HCT116 (cell line): ENCODE data around the gene ANO10. TPM values are rescaled to one million over a fixed set of nuclear protein-coding genes. Genes with fewer than 3 reads are reported as not detected.

ENCODE experiments used
- ATAC-seq: fragments of 200-7000 bp; cut with Tn5 transposase; 2 replicates; pipeline ENCODE4 v1.9.1; 2020; ENCODE audit warnings: mild to moderate bottlenecking, moderate library complexity
- BruUV-seq: library from RNA; stranded (reverse); fragments of 400-500 nt; replicated peaks from 2 replicates; lab custom pipeline; 2021; lab: Mats Ljungman, UMichigan
- CTCF ChIA-PET: fragments of 300-600 bp; sonication (Branson Sonifier 250); formaldehyde crosslinking; loops from one replicate; lab custom pipeline; 2021; ENCODE audit warnings: antibody characterized with exemption; lab: Charles Lee
- POLR2A ChIA-PET: fragments of 300-600, 350-600 bp; sonication (Branson Sonifier 250); formaldehyde crosslinking; loops from one replicate; lab custom pipeline; 2021; ENCODE audit warnings: antibody characterized with exemption; lab: Charles Lee
- RAD21 ChIA-PET, 2 experiments: fragments of 300-600 bp; sonication (Branson Sonifier 250); formaldehyde crosslinking; loops; one replicate each; lab custom pipeline; 2023; ENCODE audit warnings: low total read pairs in 2 of 2; ENCODE audit not compliant: uncharacterized antibody in 2 of 2, unreplicated experiment in 2 of 2, low non-redundant PET in 1 of 2; lab: Charles Lee
- DNase-seq: peaks from one replicate; pipeline ENCODE4 v3.0.0-alpha.2; 2010; ENCODE audit warnings: low read depth, low spot score
- H2AFZ ChIP-seq: fragments of 200-600 bp; shearing (Covaris generic), sonication (generic); 2 replicates; pipeline ENCODE4 v1.6.1; 2017; ENCODE audit warnings: low read depth, mixed run types, mixed read lengths, antibody characterized with exemption, low read length; ENCODE audit not compliant: poor library complexity, severe bottlenecking
- H3K27ac ChIP-seq: 2 replicates; pipeline ENCODE4 v1.5.1; 2012; ENCODE audit warnings: low read depth, low read length
- H3K27me3 ChIP-seq: fragments of 200-600 bp; sonication (generic); 2 replicates; pipeline ENCODE4 v1.6.1; 2016; ENCODE audit warnings: mixed run types, low read length, mixed read lengths; ENCODE audit not compliant: insufficient read depth
- H3K36me3 ChIP-seq, 2 experiments: fragments of 200-500 bp in 1 of 2; fragments of 200-600 bp in 1 of 2; sonication (Bioruptor generic) in 1 of 2; sonication (generic) in 1 of 2; 2 replicates each; pipeline versions ENCODE4 v1.5.1 to v1.6.1; 2014 to 2016; ENCODE audit warnings: low read length in 2 of 2, inconsistent platforms in 1 of 2, mixed read lengths in 1 of 2, mixed run types in 1 of 2; ENCODE audit not compliant: insufficient read depth in 2 of 2, control insufficient read depth in 1 of 2
- H3K4me1 ChIP-seq, 2 experiments: fragments of 200-600 bp in 1 of 2; sonication (generic) in 1 of 2; 2 replicates each; pipeline versions ENCODE4 v1.5.1 to v1.6.1; 2012 to 2017; ENCODE audit warnings: low read length in 2 of 2, inconsistent platforms in 1 of 2, mild to moderate bottlenecking in 1 of 2, mixed read lengths in 1 of 2, mixed run types in 1 of 2, moderate library complexity in 1 of 2; ENCODE audit not compliant: insufficient read depth in 2 of 2, control insufficient read depth in 1 of 2
- H3K4me2 ChIP-seq: fragments of 200-600 bp; sonication (generic); 2 replicates; pipeline ENCODE4 v1.6.1; 2017; ENCODE audit warnings: mixed run types, low read length, mixed read lengths
- H3K4me3 ChIP-seq, 2 experiments: fragments of 200-600 bp in 1 of 2; sonication (generic) in 1 of 2; replicated peaks in 1 of 2; 2 replicates each; pipeline ENCODE4 v1.5.1; 2011 to 2016; ENCODE audit warnings: low read length in 2 of 2, control low read depth in 1 of 2, low read depth in 1 of 2, mild to moderate bottlenecking in 1 of 2, mixed read lengths in 1 of 2, mixed run types in 1 of 2
- H3K79me2 ChIP-seq: fragments of 200-600 bp; sonication (generic); 2 replicates; pipeline ENCODE4 v1.6.1; 2017; ENCODE audit warnings: mild to moderate bottlenecking, mixed run types, low read length, moderate library complexity, mixed read lengths; ENCODE audit not compliant: insufficient read depth
- H3K9ac ChIP-seq: fragments of 200-600 bp; sonication (generic); 2 replicates; pipeline ENCODE4 v1.6.1; 2016; ENCODE audit warnings: low read length, mixed read lengths
- H3K9me2 ChIP-seq: fragments of 200-600 bp; sonication (generic), shearing (Covaris generic); 2 replicates; pipeline ENCODE4 v1.6.1; 2017; ENCODE audit warnings: mixed run types, mild to moderate bottlenecking, moderate library complexity; ENCODE audit not compliant: insufficient read depth
- H3K9me3 ChIP-seq, 2 experiments: fragments of 200-500 bp in 1 of 2; fragments of 200-600 bp in 1 of 2; sonication (Bioruptor generic) in 1 of 2; sonication (generic) in 1 of 2; 2 replicates each; pipeline ENCODE4 v1.6.1; 2014 to 2017; ENCODE audit warnings: low read length in 2 of 2, mixed read lengths in 2 of 2, inconsistent platforms in 1 of 2, low read depth in 1 of 2, mild to moderate bottlenecking in 1 of 2, mixed run types in 1 of 2, moderate library complexity in 1 of 2; ENCODE audit not compliant: control insufficient read depth in 1 of 2, insufficient read depth in 1 of 2
- H4K20me1 ChIP-seq: fragments of 200-600 bp; sonication (generic), shearing (Covaris generic); 2 replicates; pipeline ENCODE4 v1.6.1; 2017; ENCODE audit warnings: mixed run types, mild to moderate bottlenecking, moderate library complexity; ENCODE audit not compliant: insufficient read depth
- CBX3 ChIP-seq: IDR thresholded peaks from 2 replicates; pipeline ENCODE4 v1.6.1; 2012; ENCODE audit warnings: low read depth
- CEBPB ChIP-seq: IDR thresholded peaks from 2 replicates; pipeline ENCODE4 v1.6.1; 2012; ENCODE audit warnings: low read depth
- EGR1 ChIP-seq: IDR thresholded peaks from 2 replicates; pipeline ENCODE4 v1.6.1; 2012; ENCODE audit warnings: low read depth
- ELF1 ChIP-seq: IDR thresholded peaks from 2 replicates; pipeline ENCODE4 v1.6.1; 2012; ENCODE audit warnings: low read depth, borderline replicate concordance
- JUND ChIP-seq: IDR thresholded peaks from 2 replicates; pipeline ENCODE4 v1.6.1; 2012
- POLR2AphosphoS5 ChIP-seq: IDR thresholded peaks from 2 replicates; pipeline ENCODE4 v1.6.1; 2011; ENCODE audit warnings: mild to moderate bottlenecking, low read depth, low read length, moderate library complexity
- RAD21 ChIP-seq: IDR thresholded peaks from 2 replicates; pipeline ENCODE4 v1.6.1; 2012; ENCODE audit warnings: low read depth, mild to moderate bottlenecking
- SRF ChIP-seq: IDR thresholded peaks from 2 replicates; pipeline ENCODE4 v1.6.1; 2012; ENCODE audit warnings: low read depth
- intact Hi-C: fragments of 100-400 bp; cut with micrococcal nuclease; formaldehyde crosslinking; loops from 2 replicates; pipeline ENCODE4 v1.10.0; 2022
- total RNA-seq: library from RNA; stranded (reverse); gene quantifications from one replicate; pipeline ENCODE4 v1.2.1, GENCODE V29; 2021; ENCODE audit not compliant: unreplicated experiment
- TF ChIP-seq, protein P1 (sequence below): IDR thresholded peaks from 2 replicates; pipeline ENCODE4 v1.6.1; 2011; ENCODE audit warnings: mild to moderate bottlenecking, low read length, moderate library complexity; ENCODE audit not compliant: insufficient replicate concordance; ENCODE audit errors: extremely low read depth
- TF ChIP-seq, protein P2 (sequence below): IDR thresholded peaks from 2 replicates; pipeline ENCODE4 v1.6.1; 2012; ENCODE audit warnings: low read depth
- TF ChIP-seq, protein P3 (sequence below): IDR thresholded peaks from 2 replicates; pipeline ENCODE4 v1.6.1; 2012

The ANO10 gene
- total RNA-seq, 1 experiment from 2014 or later = 13.3 TPM

DNA sequence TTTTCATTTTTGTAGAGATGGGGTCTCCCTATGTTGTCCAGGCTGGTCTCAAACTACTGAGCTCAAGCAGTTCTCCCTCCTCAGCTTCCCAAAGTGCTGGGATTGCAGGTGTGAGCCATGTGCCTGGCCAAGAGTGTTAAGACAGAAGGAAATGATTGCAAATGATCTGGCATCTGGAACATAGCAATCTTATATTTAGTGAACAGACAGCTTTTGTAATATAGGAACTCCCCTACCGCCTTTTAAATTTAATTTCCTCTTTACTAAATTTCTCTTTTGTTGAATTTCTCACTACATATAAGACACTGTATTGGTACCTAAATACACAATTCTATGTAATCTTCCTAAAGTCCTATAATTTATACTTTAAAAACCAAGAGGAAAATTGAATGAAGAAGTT, 13.1 kb downstream of the ANO10 start:
- Histone ChIP-seq H3K27ac (no peak overlapping the region), H3K9ac (no peak overlapping the region), H3K4me1 (no peaks in the 10 kb centered on the region), H3K27me3 (no peaks in the 10 kb centered on the region), H3K4me2 (no peak overlapping the region), H2AFZ (no peak overlapping the region), H4K20me1 (no peaks in the 10 kb centered on the region), H3K79me2 (0 out of 2 replicates have a peak, but pooled peaks cover 2% of the 10 kb centered on the region), H3K9me3 (no peaks in the 10 kb centered on the region), H3K4me3 (no peak overlapping the region), H3K36me3 (no peaks in the 10 kb centered on the region), H3K9me2 (no peaks in the 10 kb centered on the region)
- ATAC-seq = no peak
- BruUV-seq = no TSS peak
- no peak for TF ChIP-seq CBX3
- TF ChIP-seq ELF1 = no peak
- TF ChIP-seq, protein P1, sequence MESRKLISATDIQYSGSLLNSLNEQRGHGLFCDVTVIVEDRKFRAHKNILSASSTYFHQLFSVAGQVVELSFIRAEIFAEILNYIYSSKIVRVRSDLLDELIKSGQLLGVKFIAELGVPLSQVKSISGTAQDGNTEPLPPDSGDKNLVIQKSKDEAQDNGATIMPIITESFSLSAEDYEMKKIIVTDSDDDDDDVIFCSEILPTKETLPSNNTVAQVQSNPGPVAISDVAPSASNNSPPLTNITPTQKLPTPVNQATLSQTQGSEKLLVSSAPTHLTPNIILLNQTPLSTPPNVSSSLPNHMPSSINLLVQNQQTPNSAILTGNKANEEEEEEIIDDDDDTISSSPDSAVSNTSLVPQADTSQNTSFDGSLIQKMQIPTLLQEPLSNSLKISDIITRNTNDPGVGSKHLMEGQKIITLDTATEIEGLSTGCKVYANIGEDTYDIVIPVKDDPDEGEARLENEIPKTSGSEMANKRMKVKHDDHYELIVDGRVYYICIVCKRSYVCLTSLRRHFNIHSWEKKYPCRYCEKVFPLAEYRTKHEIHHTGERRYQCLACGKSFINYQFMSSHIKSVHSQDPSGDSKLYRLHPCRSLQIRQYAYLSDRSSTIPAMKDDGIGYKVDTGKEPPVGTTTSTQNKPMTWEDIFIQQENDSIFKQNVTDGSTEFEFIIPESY = no peak
- TF ChIP-seq EGR1 = no peak
- TF ChIP-seq SRF = no peak
- no peak for TF ChIP-seq RAD21
- TF ChIP-seq, protein P2, sequence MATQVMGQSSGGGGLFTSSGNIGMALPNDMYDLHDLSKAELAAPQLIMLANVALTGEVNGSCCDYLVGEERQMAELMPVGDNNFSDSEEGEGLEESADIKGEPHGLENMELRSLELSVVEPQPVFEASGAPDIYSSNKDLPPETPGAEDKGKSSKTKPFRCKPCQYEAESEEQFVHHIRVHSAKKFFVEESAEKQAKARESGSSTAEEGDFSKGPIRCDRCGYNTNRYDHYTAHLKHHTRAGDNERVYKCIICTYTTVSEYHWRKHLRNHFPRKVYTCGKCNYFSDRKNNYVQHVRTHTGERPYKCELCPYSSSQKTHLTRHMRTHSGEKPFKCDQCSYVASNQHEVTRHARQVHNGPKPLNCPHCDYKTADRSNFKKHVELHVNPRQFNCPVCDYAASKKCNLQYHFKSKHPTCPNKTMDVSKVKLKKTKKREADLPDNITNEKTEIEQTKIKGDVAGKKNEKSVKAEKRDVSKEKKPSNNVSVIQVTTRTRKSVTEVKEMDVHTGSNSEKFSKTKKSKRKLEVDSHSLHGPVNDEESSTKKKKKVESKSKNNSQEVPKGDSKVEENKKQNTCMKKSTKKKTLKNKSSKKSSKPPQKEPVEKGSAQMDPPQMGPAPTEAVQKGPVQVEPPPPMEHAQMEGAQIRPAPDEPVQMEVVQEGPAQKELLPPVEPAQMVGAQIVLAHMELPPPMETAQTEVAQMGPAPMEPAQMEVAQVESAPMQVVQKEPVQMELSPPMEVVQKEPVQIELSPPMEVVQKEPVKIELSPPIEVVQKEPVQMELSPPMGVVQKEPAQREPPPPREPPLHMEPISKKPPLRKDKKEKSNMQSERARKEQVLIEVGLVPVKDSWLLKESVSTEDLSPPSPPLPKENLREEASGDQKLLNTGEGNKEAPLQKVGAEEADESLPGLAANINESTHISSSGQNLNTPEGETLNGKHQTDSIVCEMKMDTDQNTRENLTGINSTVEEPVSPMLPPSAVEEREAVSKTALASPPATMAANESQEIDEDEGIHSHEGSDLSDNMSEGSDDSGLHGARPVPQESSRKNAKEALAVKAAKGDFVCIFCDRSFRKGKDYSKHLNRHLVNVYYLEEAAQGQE = no peak
- no peak for TF ChIP-seq JUND
- TF ChIP-seq POLR2AphosphoS5 = no peak
- no peak for TF ChIP-seq CEBPB
- TF ChIP-seq, protein P3, sequence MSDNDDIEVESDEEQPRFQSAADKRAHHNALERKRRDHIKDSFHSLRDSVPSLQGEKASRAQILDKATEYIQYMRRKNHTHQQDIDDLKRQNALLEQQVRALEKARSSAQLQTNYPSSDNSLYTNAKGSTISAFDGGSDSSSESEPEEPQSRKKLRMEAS = no peak
- ChIA-PET RAD21 (no interaction called here), CTCF (no interaction called here), POLR2A (no interaction called here)
- DNase-seq = no peak
- intact Hi-C loops = no loop called here
